GM21717 (cell line): Measurements from ENCODE around the gene ESRP2.

ENCODE experiments used
- ATAC-seq: cut with Tn5 transposase; IDR thresholded peaks from one replicate; pipeline ENCODE4 v1.9.1; 2021; ENCODE audit warnings: mild to moderate bottlenecking, moderate library complexity; ENCODE audit not compliant: unreplicated experiment

Gene ESRP2

DNA sequence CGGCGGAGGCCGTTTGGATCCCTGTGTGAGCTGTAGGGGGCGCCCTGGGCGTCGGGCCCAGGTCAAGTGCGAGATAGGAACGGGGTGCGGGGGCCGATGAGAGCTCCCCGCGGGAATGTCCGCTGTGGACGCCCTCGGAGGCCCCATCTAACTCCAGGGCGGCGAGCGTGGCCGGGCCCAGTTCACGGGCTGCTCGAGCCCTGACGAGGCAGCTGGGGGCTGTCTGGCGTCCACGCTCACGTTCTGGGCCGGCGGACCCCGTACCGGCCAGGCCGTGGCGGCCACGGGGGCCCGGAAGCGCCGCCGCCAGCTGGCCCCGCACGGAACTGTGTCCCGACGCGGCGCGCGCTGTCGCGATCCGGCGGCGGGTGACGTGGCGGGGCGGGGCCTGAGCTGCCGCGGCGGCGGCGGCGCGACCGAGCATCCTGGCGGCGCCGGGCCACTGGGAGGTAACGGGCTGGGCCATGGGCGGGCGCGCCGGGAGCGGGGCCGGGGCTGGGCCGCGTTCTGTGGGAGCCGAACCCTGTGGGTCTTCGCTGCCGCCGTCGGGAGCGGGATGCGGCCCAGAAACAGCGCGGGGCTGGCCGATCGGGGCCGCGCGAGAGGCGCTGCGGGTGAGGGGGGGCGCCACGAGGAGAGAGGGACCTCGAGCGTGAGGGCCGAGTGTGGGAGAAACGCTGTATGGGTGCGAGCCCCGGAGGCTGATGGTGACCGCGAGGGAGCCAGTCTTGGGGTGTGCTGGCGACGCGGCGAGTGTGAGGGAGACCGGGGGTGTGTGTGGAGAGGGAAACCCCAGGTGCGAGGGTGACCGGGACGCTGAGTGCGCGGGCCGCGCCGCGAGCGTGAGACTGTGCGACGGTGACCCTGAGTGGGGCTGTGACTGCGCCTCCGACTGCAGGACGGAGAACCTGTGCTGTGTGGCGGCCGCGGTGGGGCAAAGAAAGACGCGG lies 28.5 kb upstream of the ESRP2 start, which contains the start of gene SLC7A6:
TSS of gene SLC7A6 (plus strand) at position 399 of the 950 bp plus-strand sequence. CDS start 10,201 bp downstream, outside the sequence.
- peak; percentile 54 for ATAC-seq

DNA sequence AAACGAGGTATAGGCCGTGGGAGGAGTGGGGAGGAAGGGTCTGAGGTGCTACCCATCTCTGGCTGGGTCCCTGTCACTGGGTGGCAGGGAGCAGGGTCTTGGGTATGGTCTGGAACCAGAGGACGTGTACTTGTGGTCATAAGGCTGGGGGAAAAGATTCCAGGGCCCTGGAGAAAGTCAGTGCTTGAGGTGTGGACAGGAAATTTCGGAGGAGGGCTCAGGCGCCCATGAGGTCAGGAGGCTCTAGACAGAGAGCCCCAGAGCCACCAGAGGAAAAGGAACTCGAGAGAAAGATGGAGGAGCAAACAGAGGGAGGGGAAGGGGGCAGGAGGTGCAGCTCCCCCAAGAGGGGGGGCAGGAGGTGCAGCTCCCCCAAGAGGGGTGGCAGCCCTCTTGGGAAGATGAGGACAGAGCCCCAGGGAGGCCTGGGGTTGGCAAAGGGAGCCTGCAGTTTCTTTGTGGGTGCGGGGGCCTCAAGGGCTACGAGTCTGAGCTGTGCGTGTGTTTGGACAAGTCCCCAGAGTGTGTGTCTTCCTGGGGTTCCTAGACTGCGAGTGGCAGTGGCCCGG lies 27.7 kb upstream of the ESRP2 start:
- peak; percentile 0 for ATAC-seq

DNA sequence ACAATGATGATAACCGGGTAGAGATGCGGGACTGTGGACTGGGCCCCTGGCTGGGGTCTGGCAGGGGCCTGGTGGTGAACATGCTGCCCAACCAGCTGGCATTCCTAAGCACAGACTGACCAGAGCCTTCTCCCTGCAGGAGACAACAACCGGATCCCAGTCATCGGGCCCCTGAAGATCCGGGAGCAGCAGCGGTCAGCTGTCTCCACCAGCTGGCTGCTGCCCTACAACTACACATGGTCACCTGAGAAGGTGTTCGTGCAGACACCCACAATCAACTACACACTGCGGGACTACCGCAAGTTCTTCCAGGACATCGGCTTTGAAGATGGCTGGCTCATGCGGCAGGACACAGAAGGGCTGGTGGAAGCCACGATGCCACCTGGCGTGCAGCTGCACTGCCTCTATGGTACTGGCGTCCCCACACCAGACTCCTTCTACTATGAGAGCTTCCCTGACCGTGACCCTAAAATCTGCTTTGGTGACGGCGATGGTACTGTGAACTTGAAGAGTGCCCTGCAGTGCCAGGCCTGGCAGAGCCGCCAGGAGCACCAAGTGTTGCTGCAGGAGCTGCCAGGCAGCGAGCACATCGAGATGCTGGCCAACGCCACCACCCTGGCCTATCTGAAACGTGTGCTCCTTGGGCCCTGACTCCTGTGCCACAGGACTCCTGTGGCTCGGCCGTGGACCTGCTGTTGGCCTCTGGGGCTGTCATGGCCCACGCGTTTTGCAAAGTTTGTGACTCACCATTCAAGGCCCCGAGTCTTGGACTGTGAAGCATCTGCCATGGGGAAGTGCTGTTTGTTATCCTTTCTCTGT lies 23.3 kb upstream of the ESRP2 start:
- ATAC-seq = no peak

DNA sequence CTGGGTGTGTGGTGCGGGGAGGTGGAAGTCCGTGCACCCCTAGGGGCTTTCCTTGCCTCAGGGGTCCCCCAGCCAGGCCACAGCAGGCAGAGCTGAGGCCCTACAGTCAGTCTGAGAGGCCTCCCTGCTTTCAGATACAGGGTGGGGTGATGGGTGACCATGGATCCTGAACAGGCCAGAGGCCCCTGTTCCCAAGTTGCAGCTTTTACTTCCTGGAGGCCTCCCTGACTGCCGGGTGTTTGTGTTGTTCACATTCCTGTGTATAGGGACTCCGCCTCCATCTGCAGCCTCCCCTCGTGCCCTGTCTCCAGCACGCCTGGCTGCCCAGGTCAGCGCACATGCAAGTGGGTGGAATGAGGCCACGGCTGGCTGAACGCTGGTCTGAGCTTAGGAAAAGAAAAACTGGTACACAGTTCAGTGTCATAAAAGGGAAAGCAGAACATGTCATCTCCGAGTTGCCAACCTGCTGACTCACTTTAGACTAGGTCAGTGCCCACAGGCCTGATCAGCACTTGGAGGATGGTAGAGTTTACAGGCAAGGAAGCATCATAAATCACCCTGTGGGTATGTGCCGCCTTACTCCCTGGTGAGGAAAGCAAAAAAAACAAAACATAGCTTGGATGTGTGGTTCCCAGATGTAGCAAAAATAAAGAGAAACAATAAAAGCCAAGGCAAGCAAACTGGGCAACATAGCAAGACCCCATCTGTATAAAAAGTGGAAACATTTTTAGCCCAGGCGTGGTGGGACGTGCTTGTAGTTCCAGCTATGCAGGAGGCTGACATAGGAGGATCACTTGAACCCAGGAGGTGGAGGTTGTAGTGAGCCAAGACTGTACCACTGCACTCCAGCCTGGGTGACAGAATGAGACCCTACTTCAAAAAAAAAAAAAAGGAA lies 22.2 kb upstream of the ESRP2 start:
- peak; percentile 16 for ATAC-seq

DNA sequence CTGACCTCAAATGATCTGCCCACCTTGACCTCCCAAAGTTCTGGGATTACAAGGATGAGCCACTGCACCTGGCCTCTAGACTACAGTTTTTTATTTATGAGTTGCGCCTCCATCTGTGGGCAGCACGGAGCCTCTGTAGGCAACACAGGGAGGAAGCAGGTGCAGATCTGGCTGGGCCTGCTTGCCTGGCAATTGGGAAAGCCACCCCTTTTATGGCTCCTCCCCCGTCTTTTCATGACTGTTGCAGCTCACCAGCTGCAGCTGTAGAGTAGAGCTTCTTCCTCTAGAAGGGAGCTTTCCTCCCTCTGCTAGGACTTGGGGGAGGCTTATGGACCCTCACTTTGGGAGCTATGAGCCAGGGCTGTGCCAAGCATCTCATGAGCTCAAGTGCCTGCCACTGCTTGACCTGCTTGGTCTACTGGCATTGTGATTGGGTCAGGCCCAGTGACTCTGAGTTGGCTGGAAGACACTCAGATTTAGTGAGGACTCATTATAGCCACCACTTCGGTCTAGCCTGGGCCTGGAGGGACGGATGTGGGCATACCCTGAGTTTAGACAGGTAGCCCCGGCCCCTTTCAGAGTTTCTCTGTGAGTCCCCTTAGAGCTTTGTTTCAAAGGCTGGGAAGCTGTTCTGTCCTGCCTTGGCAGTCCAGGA lies 21.5 kb upstream of the ESRP2 start:
- peak; percentile 38 for ATAC-seq

DNA sequence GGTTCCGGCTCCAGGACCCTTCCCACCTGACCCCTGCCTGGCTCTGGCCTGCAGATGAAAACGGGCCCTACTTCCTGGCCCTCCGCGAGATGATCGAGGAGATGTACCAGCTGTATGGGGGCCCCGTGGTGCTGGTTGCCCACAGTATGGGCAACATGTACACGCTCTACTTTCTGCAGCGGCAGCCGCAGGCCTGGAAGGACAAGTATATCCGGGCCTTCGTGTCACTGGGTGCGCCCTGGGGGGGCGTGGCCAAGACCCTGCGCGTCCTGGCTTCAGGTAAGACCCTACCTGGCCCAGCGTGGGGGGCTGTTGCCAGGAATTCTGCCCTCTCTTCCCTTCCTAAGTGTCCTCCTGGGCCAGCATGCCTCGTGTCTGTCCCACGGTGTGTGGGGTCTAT lies 19.8 kb upstream of the ESRP2 start:
- no peak for ATAC-seq

DNA sequence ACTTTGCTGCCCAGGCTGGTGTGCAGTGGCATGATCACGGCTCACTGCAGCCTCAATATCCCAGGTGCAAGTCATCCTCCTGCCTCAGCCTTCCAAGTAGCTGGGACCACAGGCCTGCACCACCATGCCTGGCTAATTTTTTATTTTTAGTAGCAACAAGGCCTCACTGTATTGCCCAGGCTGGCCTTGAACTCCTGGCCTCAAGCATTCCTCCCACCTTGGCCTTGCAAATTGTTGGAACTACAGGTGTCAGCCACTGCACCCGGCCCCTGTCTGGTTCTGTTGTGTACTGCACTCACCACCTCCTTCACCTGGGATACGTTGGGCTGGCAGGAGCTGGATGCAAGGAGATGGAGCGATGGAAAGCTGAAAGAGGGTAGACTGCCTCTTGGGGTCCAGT lies 17.8 kb upstream of the ESRP2 start:
- ATAC-seq = no peak

DNA sequence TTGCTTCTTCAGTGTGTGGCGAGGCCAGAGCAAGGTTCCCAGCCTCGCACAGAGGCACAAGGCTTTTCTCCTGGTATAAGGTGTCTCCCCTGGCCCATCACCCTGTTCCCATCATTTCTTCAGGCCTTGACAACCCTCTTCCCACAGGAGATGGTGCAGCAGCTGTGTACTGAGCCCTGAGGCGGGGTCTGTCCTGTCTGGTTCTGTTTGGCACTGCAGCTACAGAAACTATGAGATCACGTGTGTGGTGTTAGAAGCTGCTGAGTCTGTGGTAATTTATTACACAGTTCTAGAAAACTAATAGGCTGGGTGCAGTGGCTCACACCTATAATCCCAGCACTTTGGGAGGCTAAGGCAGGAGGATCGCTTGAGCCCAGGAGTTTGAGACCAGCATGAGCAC lies 16.5 kb upstream of the ESRP2 start:
- no peak for ATAC-seq

DNA sequence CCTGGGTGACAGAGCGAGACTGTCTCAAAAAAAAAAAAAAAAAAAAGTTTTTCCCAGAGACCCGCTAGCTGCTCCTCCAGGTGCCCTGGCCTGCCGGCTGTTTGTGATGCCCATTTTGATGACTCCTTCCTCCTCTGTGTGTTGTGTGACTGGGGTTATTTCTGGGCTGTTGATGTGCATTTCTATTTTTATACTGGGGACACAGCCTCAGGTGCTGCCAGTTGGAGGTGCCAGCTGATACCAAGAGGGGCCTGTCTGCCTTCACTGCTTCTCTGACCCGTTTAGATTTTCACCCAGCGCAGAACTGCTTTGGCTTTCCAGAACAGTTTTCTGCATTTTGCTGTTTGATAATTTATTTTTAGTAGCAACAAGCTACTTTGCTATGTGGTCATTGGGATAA lies 15.9 kb upstream of the ESRP2 start:
- ATAC-seq = no peak

DNA sequence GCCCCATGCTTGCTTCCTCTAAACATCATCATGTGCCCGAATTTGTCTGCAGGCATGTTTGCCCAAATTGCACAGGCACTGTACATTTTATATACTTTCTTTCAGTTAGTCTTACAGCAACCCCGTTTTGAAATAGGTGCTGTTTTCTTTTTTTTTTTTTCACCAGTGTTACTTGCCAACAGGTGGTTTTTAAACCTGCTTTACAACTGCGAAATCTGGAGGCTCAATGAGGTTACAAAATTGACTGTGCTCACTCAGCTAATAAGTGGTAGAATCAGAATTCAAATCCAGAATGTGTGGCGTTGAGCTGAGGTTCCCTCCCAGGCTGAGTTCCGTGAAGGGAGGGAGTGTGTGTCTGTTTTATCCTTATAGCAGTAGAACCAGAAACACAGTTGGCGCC lies 15.0 kb upstream of the ESRP2 start:
- ATAC-seq = no peak

DNA sequence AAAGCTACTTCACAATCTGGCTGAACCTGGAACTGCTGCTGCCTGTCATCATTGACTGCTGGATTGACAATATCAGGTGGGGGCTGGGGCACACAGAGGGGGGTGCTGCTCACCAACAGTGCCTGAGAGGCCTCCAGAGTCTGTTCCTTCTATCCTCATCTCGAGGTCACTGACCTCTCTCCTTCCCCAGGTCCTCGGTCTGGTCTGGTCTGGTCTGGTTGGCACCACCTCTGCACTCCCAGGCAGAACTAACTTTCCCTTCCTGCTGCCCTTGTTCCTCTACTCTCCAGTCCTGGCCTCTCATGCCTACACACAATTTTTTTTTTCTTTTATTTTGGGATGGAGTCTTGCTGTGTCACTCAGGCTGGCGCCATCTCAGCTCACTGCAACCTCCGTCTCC lies 13.4 kb upstream of the ESRP2 start:
- no peak for ATAC-seq

DNA sequence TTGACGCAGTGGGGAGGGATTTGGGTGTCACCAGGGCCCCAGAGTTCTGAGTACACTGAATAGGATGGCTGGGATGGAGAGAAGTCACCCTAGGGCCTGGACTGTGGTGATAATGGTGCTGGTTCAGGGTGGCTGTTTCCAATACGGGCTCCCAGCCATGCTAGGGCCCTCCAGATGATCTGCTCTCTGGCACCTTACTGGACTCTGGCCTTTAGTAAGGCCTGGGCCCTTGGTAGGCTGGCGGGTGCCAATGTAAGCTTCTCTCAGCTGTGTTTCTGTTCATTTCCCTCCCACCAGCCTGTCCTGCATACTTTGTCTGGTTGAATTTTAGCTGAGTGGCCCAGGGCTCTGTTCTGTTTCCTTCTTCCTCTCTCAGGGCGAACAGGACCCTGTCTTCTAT lies 12.0 kb upstream of the ESRP2 start:
- no peak for ATAC-seq

DNA sequence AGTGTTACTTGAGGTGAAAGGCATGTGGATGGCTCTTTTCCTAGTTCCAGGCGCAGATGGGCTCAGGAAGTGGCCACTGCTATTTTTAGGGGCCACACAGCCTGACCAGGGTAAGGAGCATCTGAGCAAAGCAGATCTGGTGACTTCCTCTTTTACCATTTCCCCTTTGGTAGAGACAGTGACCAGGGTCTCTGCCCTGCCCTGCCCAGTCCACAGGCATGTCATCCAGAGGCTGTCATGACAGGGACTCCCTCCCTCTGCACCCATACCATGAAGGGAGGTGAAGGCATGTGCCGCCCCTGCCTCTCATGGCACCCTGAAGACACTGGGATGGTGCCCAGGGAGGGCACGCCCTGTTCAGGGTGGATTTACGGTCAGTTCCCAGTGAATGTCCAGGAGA lies 11.5 kb upstream of the ESRP2 start:
- ATAC-seq = no peak

DNA sequence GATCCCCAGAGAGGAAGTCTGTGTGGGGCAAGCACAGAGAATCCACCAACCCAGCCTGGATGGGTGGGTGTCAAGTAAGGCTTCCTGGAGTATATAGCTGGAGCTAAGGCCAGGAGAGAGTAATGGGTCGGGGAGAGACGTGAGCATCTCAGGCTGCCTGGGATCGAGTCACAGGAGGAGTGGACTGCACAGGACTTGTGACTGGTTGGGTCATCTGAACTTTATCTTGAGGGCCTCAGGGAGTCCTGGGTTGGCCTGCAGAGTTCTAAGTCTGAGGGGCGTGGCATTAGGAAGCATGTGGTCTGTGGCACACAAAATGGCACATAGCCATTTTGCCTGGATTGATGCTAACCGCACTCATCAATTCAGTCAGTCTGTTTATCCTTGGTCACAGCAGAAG lies 10.7 kb upstream of the ESRP2 start:
- no peak for ATAC-seq

DNA sequence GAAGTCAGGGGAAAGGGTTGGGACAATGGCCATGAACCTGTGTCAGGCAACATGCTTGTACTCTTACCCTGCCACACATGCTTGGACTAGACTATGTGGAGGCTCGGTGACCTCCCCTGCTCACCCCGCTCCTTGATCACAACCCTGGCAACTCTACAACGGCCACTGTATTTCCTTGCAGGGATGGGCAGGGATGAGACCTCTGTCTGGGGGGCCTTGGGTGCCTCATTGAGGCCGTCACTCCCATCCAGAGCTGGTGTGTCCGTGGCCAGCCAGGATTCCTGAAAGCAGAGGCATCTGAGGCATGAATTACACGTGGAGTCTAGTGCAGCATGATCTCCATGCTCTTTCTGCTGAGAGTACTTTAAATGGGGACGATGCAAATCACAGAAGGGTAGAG lies 10.2 kb upstream of the ESRP2 start:
- no peak for ATAC-seq

DNA sequence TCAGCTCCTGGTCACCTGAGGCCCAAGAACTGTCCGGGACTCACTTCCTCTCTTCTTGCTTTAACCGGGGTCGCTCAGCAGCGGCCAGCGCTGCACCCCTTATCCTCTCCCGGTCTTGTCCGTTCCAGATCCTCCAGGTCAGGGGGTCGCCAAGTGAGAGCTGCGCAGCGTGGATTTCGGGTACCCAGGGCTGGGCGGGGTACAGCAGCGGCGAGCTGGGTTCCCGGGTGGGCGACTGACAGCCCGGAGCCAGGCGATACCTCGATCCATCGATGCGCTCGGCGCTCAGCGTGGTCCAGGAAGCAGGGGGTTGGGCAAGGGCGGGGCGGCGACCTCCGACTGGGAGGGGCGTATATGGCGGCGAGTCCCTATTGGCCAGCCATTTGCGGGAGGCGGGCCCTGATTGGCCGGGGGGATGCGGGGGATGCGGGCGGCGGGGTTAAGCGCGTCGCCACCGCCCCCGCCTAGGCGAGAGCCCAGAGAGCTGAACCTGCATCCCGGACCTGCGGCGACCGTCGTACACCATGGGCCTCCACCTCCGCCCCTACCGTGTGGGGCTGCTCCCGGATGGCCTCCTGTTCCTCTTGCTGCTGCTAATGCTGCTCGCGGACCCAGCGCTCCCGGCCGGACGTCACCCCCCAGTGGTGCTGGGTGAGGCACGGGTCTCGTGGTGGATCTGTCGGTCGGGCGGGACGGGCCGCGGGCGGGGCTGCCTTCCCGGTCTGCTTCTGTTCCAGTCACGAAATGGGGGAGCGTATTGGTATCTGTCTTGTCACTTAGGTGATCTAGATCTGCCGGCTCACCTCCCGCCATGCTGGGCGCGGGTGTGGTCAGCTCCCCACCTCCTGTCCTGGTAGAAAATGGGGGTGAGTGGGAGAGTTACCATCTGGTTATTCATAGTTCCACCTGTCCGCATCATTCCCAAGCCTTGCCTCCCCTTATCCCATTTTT lies 9.3 kb upstream of the ESRP2 start, which contains the start of gene PLA2G15:
TSS of gene PLA2G15 (plus strand) at position 471 of the 951 bp plus-strand sequence. CDS start at position 525, 54 bp downstream.
- peak; percentile 76 for ATAC-seq

DNA sequence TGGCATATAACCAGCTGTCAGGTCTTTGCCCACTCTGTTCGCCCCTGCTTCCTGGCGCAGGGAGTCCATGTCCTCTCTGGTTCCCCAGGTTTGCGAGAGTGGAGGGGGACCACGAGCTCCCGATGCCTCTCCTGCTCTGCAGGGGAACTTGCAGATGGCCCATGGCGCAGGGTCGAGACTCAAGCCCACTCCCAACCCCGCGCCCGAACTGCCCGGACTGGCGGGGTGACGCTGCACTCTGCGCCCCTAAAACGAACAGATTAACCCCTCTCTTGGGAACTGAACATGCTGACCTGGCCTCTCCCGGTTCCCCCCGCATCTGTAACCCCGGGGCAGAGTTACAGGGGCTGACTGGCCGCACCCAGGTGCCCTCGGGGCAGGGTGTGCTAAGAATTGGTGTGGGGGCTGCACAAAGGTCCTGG lies 8.6 kb upstream of the ESRP2 start:
- no peak for ATAC-seq

DNA sequence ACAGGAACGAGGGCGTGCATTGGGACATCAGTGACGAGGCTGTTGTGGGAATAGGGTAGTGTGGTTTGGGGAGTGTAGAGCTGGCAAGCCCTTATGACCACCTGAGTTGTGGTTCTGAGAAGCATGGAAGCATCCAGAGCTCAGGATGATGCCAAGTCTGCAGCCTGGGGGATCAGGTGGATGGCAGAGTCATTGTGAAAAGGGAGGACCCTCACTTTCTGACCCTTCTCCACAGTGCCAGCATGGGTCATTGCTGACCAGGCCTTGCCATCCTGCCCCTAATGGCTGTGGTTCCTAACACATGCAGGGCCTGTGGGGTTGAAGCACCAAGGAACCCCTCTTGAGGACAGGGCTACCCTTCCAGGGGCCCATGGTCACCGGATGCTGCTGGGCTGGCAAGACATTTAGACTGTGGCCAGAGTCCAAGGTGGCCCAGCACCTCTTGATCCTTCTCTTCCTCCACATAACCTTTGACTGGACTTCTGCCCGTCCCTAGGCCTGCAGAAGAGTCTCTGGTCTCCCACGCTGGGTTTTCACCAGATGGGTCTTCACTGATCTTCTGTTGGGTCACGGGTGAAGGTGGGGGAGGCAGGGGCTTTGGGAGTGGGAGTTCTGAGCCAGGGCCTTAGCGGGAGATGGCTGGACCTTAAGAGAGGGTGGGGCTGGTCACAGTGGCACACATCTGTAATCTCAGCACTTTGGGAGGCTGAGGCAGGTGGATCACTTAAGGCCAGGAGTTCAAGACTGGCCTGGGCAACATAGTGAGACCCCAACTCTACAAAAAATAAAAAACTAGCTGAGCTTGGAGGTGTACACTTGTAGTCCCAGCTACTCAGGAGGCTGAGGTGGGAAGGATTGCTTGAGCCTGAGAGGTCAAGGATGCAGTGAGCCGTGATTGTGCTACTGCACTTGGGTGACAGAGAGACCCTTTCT lies 7.3 kb upstream of the ESRP2 start:
- no peak for ATAC-seq
